IPS-NIHi7 (cell line): ENCODE results near the gene SYTL1.
"Not testable (repeated sequence)": the region's sequence is repeated elsewhere in the genome, so short reads cannot be mapped to it uniquely, and the experiment has no call there.

Experiments used
- DNase-seq: peaks from one replicate; pipeline ENCODE4 v3.0.0; 2012; ENCODE audit warnings: mixed read lengths; ENCODE audit errors: extremely low spot score

Gene SYTL1

GRCh38 chr1:27383039-27383605, 41.3 kb downstream of the SYTL1 start, which contains the start of gene CD164L2:
Gene CD164L2 (minus strand): TSS chr1:27383333. CDS start chr1:27383239, 94 bp downstream.
- peak; percentile 95 for DNase-seq

- DNase-seq: no peak
These were observed 41.8 kb downstream of the SYTL1 start for GRCh38 chr1:27383661-27384060.

- DNase-seq: not testable (repeated sequence)
These were observed 43.0 kb downstream of the SYTL1 start for GRCh38 chr1:27384797-27385196.

GRCh38 chr1:27388337-27389005, 46.6 kb downstream of the SYTL1 start:
- peak; percentile 71 for DNase-seq

- peak; percentile 73 for DNase-seq
These were observed 49.8 kb downstream of the SYTL1 start for GRCh38 chr1:27391511-27392095.

GRCh38 chr1:27392096-27392777, 50.4 kb downstream of the SYTL1 start, which contains the start of gene GPR3:
Gene GPR3 (plus strand): TSS chr1:27392622. CDS start chr1:27393799, 1,177 bp downstream.
- peak; percentile 93 for DNase-seq

GRCh38 chr1:27392778-27393635, 51.2 kb downstream of the SYTL1 start:
- DNase-seq: no peak

GRCh38 chr1:27393641-27394281, 51.9 kb downstream of the SYTL1 start:
- DNase-seq: no peak

GRCh38 chr1:27394282-27394658, 52.4 kb downstream of the SYTL1 start:
- DNase-seq: no peak

- DNase-seq: no peak
These were observed 53.1 kb downstream of the SYTL1 start for GRCh38 chr1:27394925-27395324.

GRCh38 chr1:27395441-27396195, 53.8 kb downstream of the SYTL1 start:
- peak; percentile 83 for DNase-seq

GRCh38 chr1:27397110-27397509, 55.3 kb downstream of the SYTL1 start:
- no peak for DNase-seq

- DNase-seq: no peak
These were observed 55.9 kb downstream of the SYTL1 start for GRCh38 chr1:27397749-27398148.

GRCh38 chr1:27398405-27399149, 56.8 kb downstream of the SYTL1 start:
- no peak for DNase-seq

GRCh38 chr1:27399251-27400025, 57.6 kb downstream of the SYTL1 start:
- DNase-seq: no peak

GRCh38 chr1:27400082-27400962, 58.5 kb downstream of the SYTL1 start:
- no peak for DNase-seq

GRCh38 chr1:27400963-27401341, 59.1 kb downstream of the SYTL1 start:
- DNase-seq: no peak

GRCh38 chr1:27402349-27402754, 60.5 kb downstream of the SYTL1 start:
- DNase-seq: peak; percentile 57
